ENCODE data around the gene ATG4D.
A peak's percentile ranks its signal among the peaks of the same experiment; 100 is the strongest.
"Not testable (repeated sequence)": the region's sequence is repeated elsewhere in the genome, so short reads cannot be mapped to it uniquely, and the experiment has no call there.

ATG4D gene

GRCh38 chr19:10550336-10550735, 6.6 kb downstream of the ATG4D start:
- TF ChIP-seq GLIS3 (CRISPR knock-in tag; IDR thresholded peaks at IDR 0.05): no peak
- ATAC-seq: no peak

GRCh38 chr19:10551006-10551405, 7.3 kb downstream of the ATG4D start:
- ATAC-seq: not testable (repeated sequence)

- TF ChIP-seq GLIS3 (CRISPR knock-in tag; IDR thresholded peaks at IDR 0.05) (no peak), RARB (CRISPR knock-in tag; IDR thresholded peaks at IDR 0.05) (no peak), CSDC2 (CRISPR knock-in tag; IDR thresholded peaks at IDR 0.05) (no peak), BACH2 (CRISPR knock-in tag; IDR thresholded peaks at IDR 0.05; ENCODE audit: borderline replicate concordance) (no peak), ZNF565 (CRISPR knock-in tag; conservative IDR thresholded peaks at IDR 0.05; ENCODE audit: low read depth) (no peak), ZNF8 (CRISPR knock-in tag; IDR thresholded peaks at IDR 0.05) (no peak)
- ATAC-seq: 0 out of 3 replicates have a peak, but pooled peaks have one; percentile 17
These were observed 8.1 kb downstream of the ATG4D start for GRCh38 chr19:10551698-10552301.

GRCh38 chr19:10552510-10553053, 8.9 kb downstream of the ATG4D start:
- TF ChIP-seq ZFP30 (CRISPR knock-in tag; IDR thresholded peaks at IDR 0.05): no peak
- no peak for TF ChIP-seq ESRRG (CRISPR knock-in tag; IDR thresholded peaks at IDR 0.05)
- no peak for TF ChIP-seq GLIS3 (CRISPR knock-in tag; IDR thresholded peaks at IDR 0.05)
- no peak for TF ChIP-seq ISL1 (CRISPR knock-in tag; IDR thresholded peaks at IDR 0.05)
- no peak for TF ChIP-seq POU6F1 (CRISPR knock-in tag; IDR thresholded peaks at IDR 0.05; ENCODE audit: borderline replicate concordance, low read depth)
- no peak for TF ChIP-seq OSR1 (CRISPR knock-in tag; IDR thresholded peaks at IDR 0.05)
- no peak for TF ChIP-seq CSDC2 (CRISPR knock-in tag; IDR thresholded peaks at IDR 0.05)
- no peak for TF ChIP-seq ARNTL (CRISPR knock-in tag; IDR thresholded peaks at IDR 0.05; ENCODE audit: borderline replicate concordance, low read depth)
- TF ChIP-seq RARB (CRISPR knock-in tag; IDR thresholded peaks at IDR 0.05): no peak
- TF ChIP-seq SNAI2 (CRISPR knock-in tag; IDR thresholded peaks at IDR 0.05): no peak
- no peak for TF ChIP-seq BACH2 (CRISPR knock-in tag; IDR thresholded peaks at IDR 0.05; ENCODE audit: borderline replicate concordance)
- no peak for TF ChIP-seq TCF4 (CRISPR knock-in tag; IDR thresholded peaks at IDR 0.05; ENCODE audit: borderline replicate concordance)
- TF ChIP-seq PATZ1 (CRISPR knock-in tag; IDR thresholded peaks at IDR 0.05; ENCODE audit: borderline replicate concordance): no peak
- TF ChIP-seq CSRNP3 (CRISPR knock-in tag; IDR thresholded peaks at IDR 0.05): no peak
- peak; percentile 67 for ATAC-seq

GRCh38 chr19:10553087-10553667, 9.5 kb downstream of the ATG4D start:
- TF ChIP-seq CSRNP3 (CRISPR knock-in tag; IDR thresholded peaks at IDR 0.05) (no peak), ISL1 (CRISPR knock-in tag; IDR thresholded peaks at IDR 0.05) (no peak), CSDC2 (CRISPR knock-in tag; IDR thresholded peaks at IDR 0.05) (no peak), ZNF8 (CRISPR knock-in tag; IDR thresholded peaks at IDR 0.05) (no peak), CREB5 (CRISPR knock-in tag; IDR thresholded peaks at IDR 0.05; ENCODE audit: low read depth) (no peak), BACH2 (CRISPR knock-in tag; IDR thresholded peaks at IDR 0.05; ENCODE audit: borderline replicate concordance) (no peak), RARB (CRISPR knock-in tag; IDR thresholded peaks at IDR 0.05) (no peak), SNAI2 (CRISPR knock-in tag; IDR thresholded peaks at IDR 0.05) (no peak), PPARA (CRISPR knock-in tag; IDR thresholded peaks at IDR 0.05; ENCODE audit: borderline replicate concordance) (no peak), POU6F1 (CRISPR knock-in tag; IDR thresholded peaks at IDR 0.05; ENCODE audit: borderline replicate concordance, low read depth) (no peak)
- no peak for ATAC-seq

All from SK-N-SH treated with all-trans-retinoic acid at 6 μM for 48 hours (cell line).